A549 (cell line): ENCODE data around the gene REXO5.

Source experiments
- ELK1 ChIP-seq: fragments of 150-350 bp; IDR thresholded peaks from 2 replicates; pipeline ENCODE4 v1.6.1; 2014; ENCODE audit warnings: low read depth, mild to moderate bottlenecking, low read length
- TF ChIP-seq, protein P1 (sequence below): fragments of >200 bp; sonication (Bioruptor Twin); formaldehyde crosslinking; IDR thresholded peaks from 3 replicates; pipeline ENCODE4 v1.5.1; 2016
- TF ChIP-seq, protein P2 (sequence below): fragments of 450-650 bp; IDR thresholded peaks from 2 replicates; pipeline ENCODE4 v1.6.1; 2014; ENCODE audit warnings: antibody characterized with exemption

DNA sequence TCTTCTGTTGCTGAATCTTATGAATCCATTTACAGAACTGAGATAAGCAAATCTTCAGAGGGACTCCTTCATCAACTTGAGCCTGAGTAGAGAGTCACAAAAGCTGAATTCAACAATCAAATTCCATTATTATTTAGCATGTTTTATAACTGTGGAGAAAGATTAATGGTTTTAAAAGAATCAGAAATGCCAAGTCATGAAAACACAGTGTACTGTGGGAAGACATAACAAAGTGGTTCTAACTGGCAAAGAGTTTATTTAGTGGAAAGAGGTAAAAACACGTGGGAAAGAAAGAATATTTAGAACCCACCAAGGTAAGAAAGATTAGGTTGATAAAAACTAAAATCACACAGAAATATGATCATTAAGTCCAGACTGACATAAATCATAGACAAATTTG, 5.0 kb upstream of the REXO5 start:
- TF ChIP-seq, protein P1, sequence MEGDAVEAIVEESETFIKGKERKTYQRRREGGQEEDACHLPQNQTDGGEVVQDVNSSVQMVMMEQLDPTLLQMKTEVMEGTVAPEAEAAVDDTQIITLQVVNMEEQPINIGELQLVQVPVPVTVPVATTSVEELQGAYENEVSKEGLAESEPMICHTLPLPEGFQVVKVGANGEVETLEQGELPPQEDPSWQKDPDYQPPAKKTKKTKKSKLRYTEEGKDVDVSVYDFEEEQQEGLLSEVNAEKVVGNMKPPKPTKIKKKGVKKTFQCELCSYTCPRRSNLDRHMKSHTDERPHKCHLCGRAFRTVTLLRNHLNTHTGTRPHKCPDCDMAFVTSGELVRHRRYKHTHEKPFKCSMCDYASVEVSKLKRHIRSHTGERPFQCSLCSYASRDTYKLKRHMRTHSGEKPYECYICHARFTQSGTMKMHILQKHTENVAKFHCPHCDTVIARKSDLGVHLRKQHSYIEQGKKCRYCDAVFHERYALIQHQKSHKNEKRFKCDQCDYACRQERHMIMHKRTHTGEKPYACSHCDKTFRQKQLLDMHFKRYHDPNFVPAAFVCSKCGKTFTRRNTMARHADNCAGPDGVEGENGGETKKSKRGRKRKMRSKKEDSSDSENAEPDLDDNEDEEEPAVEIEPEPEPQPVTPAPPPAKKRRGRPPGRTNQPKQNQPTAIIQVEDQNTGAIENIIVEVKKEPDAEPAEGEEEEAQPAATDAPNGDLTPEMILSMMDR = no peak
- TF ChIP-seq ELK1 = no peak
- TF ChIP-seq, protein P2, sequence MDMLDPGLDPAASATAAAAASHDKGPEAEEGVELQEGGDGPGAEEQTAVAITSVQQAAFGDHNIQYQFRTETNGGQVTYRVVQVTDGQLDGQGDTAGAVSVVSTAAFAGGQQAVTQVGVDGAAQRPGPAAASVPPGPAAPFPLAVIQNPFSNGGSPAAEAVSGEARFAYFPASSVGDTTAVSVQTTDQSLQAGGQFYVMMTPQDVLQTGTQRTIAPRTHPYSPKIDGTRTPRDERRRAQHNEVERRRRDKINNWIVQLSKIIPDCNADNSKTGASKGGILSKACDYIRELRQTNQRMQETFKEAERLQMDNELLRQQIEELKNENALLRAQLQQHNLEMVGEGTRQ = no peak
